Limb (tissue), 2 donors: Measurements from ENCODE around the gene ABCC4.
"Not testable (repeated sequence)": the region's sequence is repeated elsewhere in the genome, so short reads cannot be mapped to it uniquely, and the experiment has no call there.

Experiments
- DNase-seq, 2 donors: peaks; one replicate each; pipeline ENCODE4 v3.0.0-alpha.2; 2016; ENCODE audit errors: extremely low spot score in 2 of 2

ABCC4 gene

DNA sequence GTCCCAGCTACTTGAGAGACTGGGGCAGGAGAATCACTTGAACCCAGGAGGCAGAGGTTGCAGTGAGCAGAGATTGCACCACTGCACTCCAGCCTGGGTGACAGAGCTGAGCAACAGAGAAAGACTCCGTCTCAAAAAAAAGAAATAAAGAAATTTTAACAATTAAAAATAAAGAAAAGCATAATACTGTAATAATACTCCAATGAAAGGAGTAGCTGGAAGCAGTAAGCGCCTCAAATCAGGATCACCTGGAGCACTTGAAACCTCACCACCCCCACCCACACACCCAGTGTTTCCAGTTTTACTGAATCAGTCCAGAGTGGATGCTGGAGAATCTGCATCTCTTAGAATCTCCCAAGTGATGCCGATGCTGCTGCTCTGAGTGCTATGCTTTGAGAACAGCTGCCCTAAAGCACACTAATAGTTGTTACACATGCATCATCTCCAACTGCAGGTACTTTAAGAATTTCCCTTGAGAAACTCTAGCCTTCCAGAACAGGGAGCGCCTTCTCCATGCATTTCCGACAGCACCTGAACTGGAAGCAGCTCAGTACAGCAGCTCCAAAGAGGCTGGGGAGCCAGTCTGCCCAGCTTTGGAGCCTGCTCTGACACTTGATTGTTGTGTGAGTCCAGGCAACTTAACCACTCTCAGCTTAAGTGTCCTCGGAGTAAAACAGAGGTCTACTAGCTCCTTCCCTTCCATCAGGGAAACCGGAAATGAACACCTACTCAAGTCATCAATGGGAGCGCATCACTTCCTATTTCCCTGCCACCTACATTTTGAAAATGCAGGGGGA is 2.9 kb downstream of the ABCC4 start:
- DNase-seq: no peak

DNA sequence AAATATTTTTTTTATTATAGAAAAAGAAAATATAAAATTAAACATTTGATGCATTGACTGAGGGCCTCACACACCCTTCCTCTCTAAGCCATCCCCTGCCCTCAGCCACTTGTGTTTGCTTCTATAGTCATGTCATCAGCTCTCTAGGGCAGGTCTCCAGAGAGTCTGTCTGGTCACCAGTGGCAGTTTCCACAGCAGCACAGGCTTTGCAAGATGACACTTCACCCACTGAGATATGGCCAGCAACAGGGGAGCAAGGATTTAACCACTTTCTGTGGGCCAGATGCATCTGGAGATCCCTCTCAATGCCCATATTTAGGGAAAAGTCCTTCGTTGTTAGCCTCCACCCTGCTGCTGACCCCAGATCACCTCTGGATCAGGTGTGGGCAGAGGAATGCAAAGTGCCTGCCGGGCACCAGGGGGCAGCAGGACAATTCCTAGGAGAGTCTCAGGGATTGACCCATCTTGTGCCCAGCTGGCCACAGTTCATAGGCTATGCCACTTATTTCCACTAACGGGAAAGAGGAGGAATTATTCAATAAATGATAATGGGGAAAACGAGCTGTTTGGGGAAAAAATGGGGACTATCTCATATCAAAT is 4.8 kb downstream of the ABCC4 start:
- DNase-seq: no peak

DNA sequence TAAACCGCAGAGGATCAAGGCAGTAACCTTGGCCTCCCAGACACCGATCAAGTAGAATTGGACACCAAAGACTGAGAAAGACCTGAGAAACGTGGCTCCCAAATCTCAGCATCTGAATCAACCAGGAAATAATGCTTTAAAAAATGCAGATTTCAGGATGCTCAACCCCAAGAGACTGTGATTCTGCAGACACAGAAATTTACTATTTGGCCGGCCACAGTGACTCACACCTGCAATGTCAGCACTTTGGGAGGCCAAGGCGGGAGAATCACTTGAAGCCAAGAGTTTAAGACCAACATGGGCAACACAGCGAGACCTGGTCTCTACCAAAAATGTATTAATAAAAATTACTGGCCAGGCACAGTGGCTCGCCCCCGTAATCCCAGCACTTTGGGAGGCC is 6.2 kb downstream of the ABCC4 start:
- no peak for DNase-seq

DNA sequence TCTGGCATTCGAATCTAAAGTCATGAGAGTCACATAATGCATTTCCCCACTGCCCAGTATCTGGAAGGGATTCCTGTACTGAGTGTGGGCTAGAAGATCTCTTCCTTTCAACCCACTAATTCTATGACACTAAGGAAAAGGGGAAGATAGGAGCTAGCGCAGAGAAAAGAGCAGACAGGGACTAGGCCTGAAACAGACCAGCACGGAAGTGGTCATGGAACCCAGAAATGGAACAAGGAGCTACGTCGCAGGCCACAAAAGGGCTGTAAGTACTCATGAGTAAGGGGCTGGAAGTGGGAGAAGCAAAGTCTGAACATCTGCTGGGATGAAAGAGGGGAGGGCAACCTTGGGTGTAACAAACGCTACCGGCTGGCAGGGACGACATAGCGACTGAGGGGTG is 8.6 kb downstream of the ABCC4 start:
- DNase-seq: no peak

DNA sequence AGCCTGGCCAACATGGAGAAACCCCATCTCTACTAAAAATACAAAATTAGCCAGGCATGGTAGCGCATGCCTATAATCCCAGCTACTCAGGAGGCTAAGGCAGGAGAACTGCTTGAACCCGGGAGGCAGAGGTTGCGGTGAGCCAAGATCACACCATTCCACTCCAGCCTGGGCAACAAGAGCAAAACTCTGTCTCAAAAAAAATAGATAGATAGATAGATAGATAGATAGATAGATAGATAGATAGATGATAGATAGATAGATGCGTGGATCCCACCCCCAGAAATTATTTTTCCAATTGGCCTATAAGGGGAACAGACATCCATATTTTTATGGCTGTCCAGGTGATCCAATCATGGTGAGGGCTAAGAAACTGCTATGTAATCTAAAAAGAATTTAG is 11.3 kb downstream of the ABCC4 start:
- not testable (repeated sequence) for DNase-seq

DNA sequence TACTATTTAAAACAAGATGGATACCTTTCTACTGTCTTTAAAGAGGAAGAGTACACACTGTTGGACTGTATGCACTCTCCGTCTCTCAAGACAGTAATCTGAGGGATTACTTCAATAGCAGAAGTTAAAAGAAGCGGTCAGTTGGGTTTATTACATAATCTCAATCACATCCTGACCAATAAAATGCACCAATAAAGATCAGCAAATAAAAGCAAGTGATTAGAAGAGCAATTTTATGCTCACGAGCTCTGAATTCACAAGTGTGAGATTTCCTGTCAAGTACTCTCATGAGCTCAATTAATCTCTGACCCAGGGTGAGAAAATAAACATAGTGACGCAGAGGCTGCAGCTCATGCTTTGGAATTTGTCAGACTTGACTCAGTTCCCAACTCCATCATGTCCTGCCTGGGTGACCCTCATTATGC is 12.2 kb downstream of the ABCC4 start:
- DNase-seq: no peak

DNA sequence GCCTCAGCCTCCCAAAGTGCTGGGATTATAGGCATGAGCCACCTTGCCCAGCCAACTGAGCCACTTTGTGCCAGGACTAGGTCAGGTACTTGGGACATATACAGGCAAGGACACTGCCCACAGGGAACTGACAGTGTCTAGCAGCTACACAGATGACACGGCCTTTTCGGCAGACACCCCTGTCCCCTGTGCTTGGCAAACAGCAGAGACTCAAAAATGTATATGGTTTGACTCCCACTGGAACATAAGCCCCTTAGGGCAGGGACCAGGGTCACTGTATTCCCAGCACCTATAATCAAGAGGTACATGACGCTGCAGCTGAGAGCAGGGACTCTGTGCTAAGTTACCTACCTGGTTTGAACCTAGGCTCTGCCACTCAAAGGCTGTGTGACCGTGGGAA is 16.8 kb downstream of the ABCC4 start:
- DNase-seq: no peak

DNA sequence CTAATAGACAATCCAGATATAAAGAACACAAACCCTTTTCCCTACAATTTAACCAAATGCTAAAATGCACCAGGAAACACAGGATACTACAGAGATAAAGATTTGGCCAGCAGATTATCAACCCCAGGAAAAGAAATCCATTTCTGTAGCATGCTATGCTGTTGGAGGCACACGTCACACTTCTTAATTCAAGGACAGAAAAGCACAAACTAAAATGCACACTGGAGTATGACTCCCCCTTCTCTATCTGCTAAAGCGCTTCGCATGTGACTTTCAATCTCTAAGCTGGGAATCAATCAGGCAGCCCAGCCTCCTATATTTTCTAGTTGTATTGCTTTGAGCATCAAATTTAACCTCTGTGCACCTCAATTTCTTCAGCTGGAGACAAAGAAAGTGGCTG is 22.2 kb downstream of the ABCC4 start:
- no peak for DNase-seq

DNA sequence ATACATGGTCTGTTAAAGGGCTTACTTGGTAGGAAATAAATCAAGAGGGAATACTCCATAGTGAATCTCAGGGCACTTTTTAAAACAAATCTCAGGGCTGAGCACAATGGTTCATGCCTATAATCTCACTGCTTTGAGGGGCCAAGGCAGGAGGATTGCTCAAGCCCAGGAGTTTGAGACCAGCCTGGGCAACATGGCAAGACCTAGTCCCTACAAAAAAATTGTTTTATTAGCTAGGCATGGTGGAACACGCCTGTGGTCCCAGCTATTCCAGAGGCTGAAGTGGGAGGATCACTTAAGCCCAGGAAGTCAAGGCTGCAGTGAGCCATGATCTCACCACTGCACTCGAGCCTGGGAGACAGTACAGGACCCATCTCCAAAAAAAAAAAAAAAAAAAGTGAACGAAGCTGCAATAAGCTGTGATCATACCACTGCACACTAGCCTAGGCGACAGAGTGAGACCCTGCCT is 25.2 kb downstream of the ABCC4 start:
- no peak for DNase-seq

DNA sequence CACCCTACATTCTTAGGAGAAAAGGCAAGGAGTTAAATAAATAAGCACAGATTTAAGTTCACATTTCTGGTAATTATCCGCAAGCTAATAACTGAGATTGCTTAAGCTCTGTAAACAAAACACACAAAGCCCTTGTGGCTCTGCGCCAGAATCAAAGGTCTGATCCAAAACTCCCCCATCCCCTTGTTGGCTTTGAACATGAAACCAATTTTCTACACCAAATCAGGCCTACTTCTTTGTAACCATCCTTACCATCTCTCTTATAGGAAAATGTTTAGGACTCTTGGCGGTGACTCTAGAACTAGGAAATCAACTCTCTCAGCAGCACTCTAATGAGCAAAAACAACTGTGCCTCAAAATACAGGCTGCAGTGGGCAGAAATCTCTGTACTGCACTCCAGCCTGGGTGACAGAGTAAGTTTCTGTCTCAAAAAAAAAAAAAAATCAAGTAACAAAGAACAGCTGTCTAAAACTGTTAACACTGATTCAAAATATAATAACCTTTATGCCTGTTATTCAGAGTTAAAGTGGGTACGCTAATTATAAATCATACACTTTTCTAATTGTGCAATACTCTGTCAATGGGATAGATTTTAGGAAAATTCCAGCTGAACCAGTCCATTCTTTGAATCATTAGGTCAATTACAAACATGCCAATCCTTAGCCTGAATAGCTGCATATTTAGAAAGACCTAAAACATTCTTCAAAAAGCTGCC is 25.8 kb downstream of the ABCC4 start:
- DNase-seq: no peak

DNA sequence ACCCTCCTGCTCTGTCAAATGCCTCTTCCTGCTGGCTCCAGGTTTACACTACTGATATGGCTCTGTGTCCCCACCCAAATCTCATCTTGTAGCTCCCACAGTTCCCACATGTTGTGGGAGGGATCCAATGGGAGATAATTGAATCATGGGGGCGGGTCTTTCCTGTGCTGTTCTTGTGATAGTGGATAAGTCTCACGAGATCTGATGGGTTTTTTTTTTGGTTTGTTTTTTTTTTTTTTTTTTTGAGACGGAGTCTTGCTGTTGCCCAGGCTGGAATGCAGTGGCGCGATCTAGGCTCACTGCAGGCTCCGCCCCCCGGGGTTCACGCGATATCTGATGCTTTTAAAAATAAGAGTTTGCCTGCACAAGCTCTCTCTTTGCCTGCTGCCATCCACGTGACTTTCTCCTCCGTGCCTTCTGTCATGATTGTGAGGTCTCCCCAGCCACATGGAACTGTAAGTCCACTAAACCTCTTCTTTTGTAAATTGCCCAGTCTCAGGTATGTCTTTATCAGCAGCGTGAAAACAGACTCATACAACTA is 27.6 kb downstream of the ABCC4 start:
- DNase-seq: not testable (repeated sequence)

DNA sequence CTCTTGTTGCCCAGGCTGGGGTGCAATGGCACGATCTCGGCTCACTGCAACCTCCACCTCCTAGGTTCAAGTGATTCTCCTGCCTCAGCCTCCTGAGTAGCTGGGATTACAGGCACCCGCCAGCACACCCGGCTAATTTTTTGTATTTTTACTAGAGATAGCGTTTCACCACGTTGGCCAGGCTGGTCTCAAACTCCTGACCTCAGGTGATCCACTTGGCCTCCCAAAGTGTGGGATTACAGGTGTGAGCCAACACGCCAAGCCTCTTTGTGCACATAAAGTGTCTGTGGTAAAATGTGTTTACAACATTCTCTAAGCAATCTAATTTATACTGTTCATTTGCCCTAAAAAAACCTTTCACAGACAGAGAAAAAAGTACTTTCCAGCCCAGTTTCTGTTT is 29.2 kb downstream of the ABCC4 start:
- DNase-seq: not testable (repeated sequence)

DNA sequence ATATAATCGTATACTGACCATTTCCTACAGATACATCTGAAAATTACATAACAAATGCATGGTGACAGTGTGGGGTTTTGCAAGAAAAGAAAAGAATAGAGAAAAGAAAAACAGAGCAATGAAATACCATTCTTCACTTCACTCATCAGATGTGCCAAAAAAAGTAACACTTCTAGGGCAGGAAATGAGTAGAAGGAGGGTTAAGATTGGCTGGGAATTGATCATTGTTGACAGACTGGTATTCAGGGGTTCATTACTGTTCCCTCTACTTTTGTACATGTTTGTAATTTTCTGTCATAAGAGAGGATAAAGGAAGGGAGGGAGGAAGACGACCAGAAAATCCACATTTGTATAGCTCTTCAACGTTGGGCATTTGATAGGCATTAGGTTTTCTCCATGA is 31.5 kb downstream of the ABCC4 start:
- no peak for DNase-seq

DNA sequence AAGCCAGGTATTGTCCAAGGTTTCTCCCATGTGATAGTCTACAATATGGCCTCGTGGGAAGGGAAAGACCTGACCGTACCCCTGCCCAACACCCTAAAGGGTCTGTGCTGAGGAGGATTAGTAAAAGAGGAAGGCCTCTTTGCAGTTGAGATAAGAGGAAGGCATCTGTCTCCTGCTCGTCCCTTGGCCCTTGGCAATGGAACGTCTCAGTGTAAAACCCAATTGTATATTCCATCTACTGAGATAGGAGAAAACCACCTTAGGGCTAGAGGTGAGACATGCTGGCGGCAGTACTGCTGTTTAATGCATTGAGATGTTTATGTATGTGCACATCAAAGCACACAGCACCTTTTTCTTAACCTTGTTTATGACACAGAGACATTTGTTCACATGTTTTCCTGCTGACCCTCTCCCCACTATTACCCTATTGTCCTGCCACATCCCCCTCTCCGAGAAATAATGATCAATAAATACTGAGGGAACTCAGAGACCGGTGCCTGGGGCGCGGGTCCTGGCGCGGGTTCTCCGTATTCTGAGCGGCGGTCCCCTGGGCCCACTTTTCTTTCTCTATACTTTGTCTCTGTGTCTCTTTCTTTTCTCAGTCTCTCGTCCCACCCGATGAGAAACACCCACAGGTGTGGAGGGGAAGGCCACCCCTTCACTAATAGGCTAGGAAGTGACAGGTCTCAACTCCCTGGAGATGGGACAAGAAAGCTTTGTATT is 32.7 kb downstream of the ABCC4 start:
- DNase-seq: not testable (repeated sequence)

DNA sequence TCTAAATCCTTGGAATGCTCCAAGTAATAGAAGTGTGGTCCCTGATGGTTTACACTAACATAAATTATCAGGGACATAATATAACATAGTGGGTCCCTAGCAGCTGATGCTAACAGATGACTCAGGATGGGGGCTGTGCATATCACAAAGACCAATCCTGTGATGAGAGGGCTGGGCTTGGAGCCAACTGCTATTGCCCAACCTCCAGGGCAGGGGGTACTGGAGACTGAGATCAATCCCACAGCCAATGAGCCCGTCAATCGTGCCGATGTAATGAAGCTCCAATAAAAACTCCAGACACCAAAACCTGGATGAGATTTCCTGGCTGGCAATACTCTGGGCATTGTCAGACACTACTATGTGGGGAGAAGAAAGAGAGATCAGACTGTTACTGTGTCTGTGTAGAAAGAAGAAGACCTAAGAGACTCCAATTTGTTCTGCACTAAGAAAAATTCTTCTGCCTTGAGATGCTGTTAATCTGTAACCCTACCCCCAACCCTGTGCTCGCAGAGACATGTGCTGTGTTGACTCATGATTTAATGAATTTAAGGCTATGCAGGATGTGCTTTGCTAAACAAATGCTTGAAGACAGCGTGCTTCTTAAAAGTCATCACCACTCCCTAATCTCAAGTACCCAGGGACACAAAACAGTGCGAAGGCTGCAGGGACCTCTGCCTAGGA is 33.4 kb downstream of the ABCC4 start:
- no peak for DNase-seq

DNA sequence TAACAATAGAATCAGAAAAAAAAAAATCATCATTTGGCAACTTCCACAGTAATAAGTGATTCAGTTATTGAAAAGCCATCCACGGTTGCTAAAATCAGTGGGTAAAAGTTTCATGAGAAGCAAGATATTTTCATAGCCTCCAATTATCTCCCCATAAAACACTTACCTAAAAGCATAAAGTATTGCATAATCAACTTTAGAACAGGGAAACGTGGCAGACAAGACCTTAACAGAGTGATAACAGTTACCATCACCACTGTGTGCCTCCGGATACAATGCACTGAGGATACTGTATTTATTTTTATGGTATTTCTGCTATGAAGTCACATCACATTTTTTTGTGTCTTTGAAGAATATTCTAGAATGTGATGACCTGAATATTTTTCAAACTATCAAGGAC is 37.0 kb downstream of the ABCC4 start:
- no peak for DNase-seq

DNA sequence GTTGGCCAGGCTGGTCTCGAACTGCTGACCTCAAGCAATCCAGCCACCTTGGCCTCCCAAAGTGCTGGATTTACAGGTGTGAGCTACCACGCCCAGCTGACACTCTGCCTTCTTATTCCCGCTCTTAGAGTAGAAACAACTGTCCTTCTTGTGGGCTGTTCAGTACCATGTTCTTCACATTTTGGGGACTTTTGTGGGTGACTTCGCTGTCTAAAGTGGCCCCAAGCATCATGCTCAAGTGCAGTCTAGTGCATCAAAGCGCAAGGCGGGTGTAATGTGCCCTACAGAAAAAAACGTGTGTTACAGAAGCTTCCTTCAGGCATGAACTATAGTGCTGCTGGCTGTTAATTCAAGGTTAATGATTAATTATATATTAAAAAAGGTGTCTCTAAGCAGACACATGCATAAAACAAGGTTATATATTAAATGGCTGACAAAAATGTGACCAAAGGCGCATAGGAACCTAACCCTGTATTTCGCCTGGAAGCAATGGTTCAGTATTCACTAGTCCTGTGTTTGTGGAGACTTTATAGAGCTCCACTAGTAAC is 38.3 kb downstream of the ABCC4 start:
- no peak for DNase-seq

DNA sequence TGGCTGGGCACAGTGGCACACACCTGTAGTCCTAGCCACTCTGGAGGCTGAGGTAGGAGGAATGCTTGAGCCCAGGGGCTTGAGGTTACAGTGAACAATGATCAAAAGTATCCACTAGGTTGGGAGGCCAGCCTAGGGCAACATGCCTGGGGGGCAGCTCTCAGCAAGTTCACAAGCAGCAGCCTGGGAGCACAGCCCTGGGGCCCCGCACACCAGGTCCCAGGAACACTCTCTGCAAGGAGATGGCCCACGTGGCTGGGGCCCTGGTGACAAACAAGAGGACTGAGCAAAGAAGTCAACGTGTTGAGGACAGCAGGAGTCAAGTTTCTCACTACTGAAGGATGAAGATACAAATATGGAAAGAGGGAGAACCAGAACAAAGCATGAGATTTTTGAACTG is 39.3 kb downstream of the ABCC4 start:
- no peak for DNase-seq

DNA sequence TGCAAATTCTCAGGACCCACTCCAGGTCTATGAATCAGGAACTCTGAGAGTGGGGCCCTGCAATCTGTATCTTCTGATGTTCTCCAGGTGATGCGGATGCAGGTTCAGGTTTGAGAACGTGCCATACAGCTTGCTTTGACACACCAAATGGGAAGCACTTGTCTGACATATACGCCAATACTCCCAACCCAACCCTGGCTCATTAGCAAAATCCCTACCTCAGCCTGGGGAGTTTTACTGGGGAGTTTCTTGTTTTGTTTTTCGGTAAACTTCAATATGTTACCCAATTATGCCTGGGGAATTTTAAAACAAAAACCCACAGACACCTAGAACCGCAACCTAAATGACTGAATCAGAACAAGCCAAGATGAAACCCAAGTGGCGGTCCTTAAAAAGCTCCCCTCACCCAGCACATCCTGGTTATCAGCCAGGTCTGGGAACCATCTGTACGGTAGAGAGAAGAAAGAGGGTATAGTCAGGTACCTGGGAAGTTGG is 41.2 kb downstream of the ABCC4 start:
- no peak for DNase-seq

DNA sequence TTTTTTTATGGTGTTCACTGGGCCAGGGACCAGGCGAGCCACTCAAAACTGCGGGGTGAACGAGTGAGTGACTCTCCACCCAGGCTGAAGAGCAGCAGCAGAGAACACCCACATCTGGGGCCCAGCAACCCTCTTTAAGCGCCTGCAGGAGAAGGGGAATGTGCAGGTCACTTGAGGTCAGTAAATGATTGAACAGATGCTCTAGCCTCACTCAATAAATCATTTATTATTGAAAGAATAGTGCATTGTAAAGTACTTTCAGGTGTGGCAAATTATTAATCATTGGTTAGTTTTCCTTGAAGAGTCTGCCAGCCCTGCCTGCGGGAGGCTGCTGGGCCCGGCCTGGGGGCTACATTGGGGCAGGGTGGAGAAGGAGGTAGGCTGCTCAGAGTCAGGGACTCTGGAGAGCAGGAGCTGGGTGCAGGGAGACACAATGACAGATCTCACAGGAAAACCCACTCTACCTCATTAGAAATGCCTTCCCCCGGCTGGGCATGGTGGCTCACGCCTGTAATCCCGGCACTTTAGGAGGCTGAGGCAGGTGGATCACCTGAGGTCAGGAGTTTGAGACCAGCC is 42.5 kb downstream of the ABCC4 start:
- DNase-seq: no peak
